Measurements from ENCODE around the gene ACAD8.

DNA sequence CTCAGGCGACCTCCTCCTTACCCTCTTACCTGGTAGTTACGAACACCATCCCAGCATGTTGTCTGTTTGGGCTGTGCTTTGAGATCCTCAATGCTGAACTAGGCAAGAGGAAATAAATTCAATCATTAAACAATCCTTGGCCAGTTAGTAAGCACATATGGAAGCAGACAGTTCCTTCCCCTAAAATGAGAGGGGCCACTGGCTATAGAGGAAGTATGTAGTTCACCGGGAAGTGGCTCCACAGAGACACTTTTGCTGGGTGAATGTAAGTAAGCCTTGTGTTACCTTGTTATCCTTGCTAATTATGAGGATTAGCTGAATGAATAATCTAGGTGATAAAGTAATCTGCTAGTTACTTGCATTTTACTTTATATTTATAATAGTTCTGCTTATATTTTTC lies 3.1 kb upstream of the ACAD8 start:
- TF ChIP-seq, protein P1, sequence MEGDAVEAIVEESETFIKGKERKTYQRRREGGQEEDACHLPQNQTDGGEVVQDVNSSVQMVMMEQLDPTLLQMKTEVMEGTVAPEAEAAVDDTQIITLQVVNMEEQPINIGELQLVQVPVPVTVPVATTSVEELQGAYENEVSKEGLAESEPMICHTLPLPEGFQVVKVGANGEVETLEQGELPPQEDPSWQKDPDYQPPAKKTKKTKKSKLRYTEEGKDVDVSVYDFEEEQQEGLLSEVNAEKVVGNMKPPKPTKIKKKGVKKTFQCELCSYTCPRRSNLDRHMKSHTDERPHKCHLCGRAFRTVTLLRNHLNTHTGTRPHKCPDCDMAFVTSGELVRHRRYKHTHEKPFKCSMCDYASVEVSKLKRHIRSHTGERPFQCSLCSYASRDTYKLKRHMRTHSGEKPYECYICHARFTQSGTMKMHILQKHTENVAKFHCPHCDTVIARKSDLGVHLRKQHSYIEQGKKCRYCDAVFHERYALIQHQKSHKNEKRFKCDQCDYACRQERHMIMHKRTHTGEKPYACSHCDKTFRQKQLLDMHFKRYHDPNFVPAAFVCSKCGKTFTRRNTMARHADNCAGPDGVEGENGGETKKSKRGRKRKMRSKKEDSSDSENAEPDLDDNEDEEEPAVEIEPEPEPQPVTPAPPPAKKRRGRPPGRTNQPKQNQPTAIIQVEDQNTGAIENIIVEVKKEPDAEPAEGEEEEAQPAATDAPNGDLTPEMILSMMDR (IDR thresholded peaks at IDR 0.05) = no peak
- no peak for TF ChIP-seq POLR2AphosphoS5 (IDR thresholded peaks at IDR 0.05)

All from breast epithelium (tissue), 3 donors.